K562 (cell line): ENCODE results near the gene NUP214. TPM values are rescaled to one million over a fixed set of nuclear protein-coding genes. Genes with fewer than 3 reads are reported as not detected.

Experiments used
- CHD2 ChIP-seq: IDR thresholded peaks from 2 replicates; pipeline ENCODE4 v1.6.1; 2011; ENCODE audit warnings: low read depth, low read length
- DNMT1 ChIP-seq: fragments of 450-650 bp; IDR thresholded peaks from 2 replicates; pipeline ENCODE4 v1.6.1; 2016; ENCODE audit warnings: antibody characterized with exemption, mild to moderate bottlenecking
- EP300 ChIP-seq: IDR thresholded peaks from 2 replicates; pipeline ENCODE4 v1.6.1; 2012; ENCODE audit warnings: low read length, improper control_type of control experiment
- JUN ChIP-seq, 2 experiments: sonication (generic) in 1 of 2; formaldehyde crosslinking in 1 of 2; IDR thresholded peaks; 2 replicates each; pipeline versions ENCODE4 v1.6.1 to v1.8.0; 2012 to 2022; ENCODE audit warnings: borderline replicate concordance in 2 of 2, mild to moderate bottlenecking in 2 of 2, improper control_type of control experiment in 1 of 2, low read depth in 1 of 2, low read length in 1 of 2, missing genetic modification reagents in 1 of 2
- JUND ChIP-seq, 2 experiments: IDR thresholded peaks; 2 replicates in 1 of 2; 3 replicates in 1 of 2; pipeline ENCODE4 v1.6.1; 2011; ENCODE audit warnings: borderline replicate concordance in 2 of 2, low read depth in 2 of 2, low read length in 2 of 2, improper control_type of control experiment in 1 of 2, missing biosample characterization in 1 of 2, missing genetic modification characterization in 1 of 2, missing genetic modification reagents in 1 of 2
- MAFK ChIP-seq: IDR thresholded peaks from 2 replicates; pipeline ENCODE4 v1.6.1; 2011; ENCODE audit warnings: low read length, improper control_type of control experiment
- MLX ChIP-seq, 2 experiments: fragments of 450-650 bp in 1 of 2; sonication (generic) in 1 of 2; formaldehyde crosslinking; conservative IDR thresholded peaks; 2 replicates each; pipeline versions ENCODE4 v1.4.0 to v1.8.1; 2020 to 2022; ENCODE audit warnings: mild to moderate bottlenecking in 1 of 2, missing genetic modification reagents in 1 of 2
- MXI1 ChIP-seq: IDR thresholded peaks from 2 replicates; pipeline ENCODE4 v1.6.1; 2011; ENCODE audit warnings: low read depth, mild to moderate bottlenecking, improper control_type of control experiment, low read length
- PHTF2 ChIP-seq: fragments of 250-450 bp; sonication (Bioruptor Pico); IDR thresholded peaks from 2 replicates; pipeline ENCODE4 v1.5.0; 2021; ENCODE audit warnings: mild to moderate bottlenecking
- POLR2H ChIP-seq: IDR thresholded peaks from 2 replicates; pipeline ENCODE4 v1.6.1; 2016; ENCODE audit warnings: missing genetic modification characterization, low read depth, mild to moderate bottlenecking, control low read depth, missing compliant biosample characterization, moderate library complexity
- RAD21 ChIP-seq, 2 experiments: fragments of 250-450 bp in 1 of 2; fragments of 450-650 bp in 1 of 2; sonication (Bioruptor Pico) in 1 of 2; formaldehyde crosslinking in 1 of 2; IDR thresholded peaks in 1 of 2; conservative IDR thresholded peaks in 1 of 2; 2 replicates each; pipeline versions ENCODE4 v1.4.0 to v1.8.0; 2020 to 2022; ENCODE audit warnings: mild to moderate bottlenecking in 2 of 2, moderate library complexity in 1 of 2
- SMAD2 ChIP-seq: fragments of 150-350 bp; IDR thresholded peaks from 2 replicates; pipeline ENCODE4 v1.6.1; 2014; ENCODE audit warnings: low read depth, mild to moderate bottlenecking, low read length
- SMC3 ChIP-seq: conservative IDR thresholded peaks from 2 replicates; pipeline ENCODE4 v1.6.1; 2011; ENCODE audit warnings: low read depth, low read length, improper control_type of control experiment; ENCODE audit not compliant: insufficient read depth
- TBL1XR1 ChIP-seq, 2 experiments: IDR thresholded peaks; 2 replicates each; pipeline ENCODE4 v1.6.1; 2012; ENCODE audit warnings: improper control_type of control experiment in 2 of 2, low read length in 2 of 2, mild to moderate bottlenecking in 1 of 2
- TCF3 ChIP-seq: sonication (generic); formaldehyde crosslinking; IDR thresholded peaks from 2 replicates; pipeline ENCODE4 v1.4.0; 2020; ENCODE audit warnings: mild to moderate bottlenecking, missing genetic modification reagents
- TSC22D4 ChIP-seq: fragments of 450-650 bp; IDR thresholded peaks from 2 replicates; pipeline ENCODE4 v1.6.1; 2016; ENCODE audit warnings: missing genetic modification characterization, missing biosample characterization, control low read depth
- ZNF384 ChIP-seq: IDR thresholded peaks from 2 replicates; pipeline ENCODE4 v1.6.1; 2012; ENCODE audit warnings: low read depth, low read length, improper control_type of control experiment
- ZNF583 ChIP-seq: fragments of 250-450 bp; sonication (Bioruptor Pico); IDR thresholded peaks from 2 replicates; pipeline ENCODE4 v1.4.0; 2020
- ZNF696 ChIP-seq: fragments of 250-450 bp; sonication (Bioruptor Pico); conservative IDR thresholded peaks from 2 replicates; pipeline ENCODE4 v1.4.0; 2020; ENCODE audit warnings: mild to moderate bottlenecking, moderate library complexity
- ZNF830 ChIP-seq: fragments of 250-450 bp; sonication (Bioruptor Pico); IDR thresholded peaks from 2 replicates; pipeline ENCODE4 v1.5.0; 2021; ENCODE audit warnings: mild to moderate bottlenecking
- polyA plus RNA-seq, 8 experiments: library from polyadenylated mRNA; depleted of rRNA in 4 of 8; stranded (reverse) in 5 of 8; unstranded in 3 of 8; fragments of >200 nt; fragmentation: Nextera tagmentation in 2 of 8; fragmentation: Illumina TruSeq in 1 of 8; extraction: Ambion mirVana in 2 of 8; extraction: Trizol in 1 of 8; gene quantifications; 2 replicates each; pipeline versions ENCODE4 v1.2.1 to v1.2.3, GENCODE V29; 2011 to 2014; ENCODE audit warnings: inconsistent platforms in 1 of 8, missing spikeins in 1 of 8
- total RNA-seq, 7 experiments: library from RNA; depleted of rRNA in 6 of 7; stranded (reverse); fragments of >200 nt in 6 of 7; fragmentation: Illumina TruSeq in 2 of 7; extraction: Trizol in 2 of 7; gene quantifications; 2 replicates each; pipeline versions ENCODE4 v1.2.1 to v1.2.3, GENCODE V29; 2011 to 2021; ENCODE audit warnings: low replicate concordance in 1 of 7
- TF ChIP-seq, protein P1 (sequence below): sonication (generic); formaldehyde crosslinking; IDR thresholded peaks from 2 replicates; pipeline ENCODE4 v1.8.0; 2022; ENCODE audit warnings: missing genetic modification reagents, mild to moderate bottlenecking, borderline replicate concordance
- TF ChIP-seq, protein P2 (sequence below): IDR thresholded peaks from 2 replicates; pipeline ENCODE4 v1.6.1; 2011; ENCODE audit warnings: borderline replicate concordance, low read depth, mild to moderate bottlenecking, moderate library complexity, low read length; ENCODE audit not compliant: insufficient read depth, poor library complexity, severe bottlenecking

NUP214 gene
- total and polyA plus RNA-seq, 9 of the 15 experiments (the other 6 are each of a cell fraction or from before 2014, with no cell fraction given): 56.9 to 332 (median 97.1) TPM

DNA sequence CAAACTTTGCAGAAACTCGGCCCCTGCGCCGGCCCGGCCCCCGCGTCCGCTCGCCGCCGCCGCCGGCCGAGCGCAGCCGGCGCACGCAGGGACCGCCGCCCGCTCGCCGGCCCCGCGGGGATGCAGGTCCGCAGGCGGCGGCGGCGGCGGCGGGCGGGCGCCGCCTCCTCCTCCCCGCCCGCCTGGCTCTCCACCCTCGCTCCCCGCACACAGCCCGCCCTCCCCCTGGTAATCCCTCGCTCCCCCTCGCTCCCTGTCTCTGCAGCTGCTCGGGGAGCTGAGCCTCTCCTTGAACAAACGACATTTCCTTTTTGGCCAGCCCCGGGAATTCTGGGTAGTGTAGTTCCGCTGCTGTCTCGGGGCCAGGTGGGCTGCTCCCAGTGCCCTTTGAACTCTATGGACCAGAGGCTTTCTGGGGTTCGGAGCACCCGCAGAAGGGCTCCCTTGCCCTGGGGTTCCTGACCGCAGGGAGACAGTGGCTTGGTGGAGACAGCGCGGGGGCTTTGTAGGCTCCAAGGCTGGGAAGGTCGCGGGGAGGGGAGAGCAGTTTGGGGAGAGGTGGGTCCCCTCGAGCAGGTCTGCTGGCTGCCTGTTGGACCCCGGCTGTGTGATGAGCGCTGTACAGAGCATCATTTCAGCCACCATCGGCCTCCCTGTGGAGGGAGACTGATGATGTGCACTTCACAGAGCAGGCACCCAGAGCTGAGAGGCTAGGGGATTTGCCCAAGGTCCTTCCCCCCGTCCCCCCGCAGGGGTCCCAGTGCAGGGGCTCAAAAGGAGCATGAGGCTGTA, 152.7 kb downstream of the NUP214 start (continued):
- TF ChIP-seq ZNF830 (CRISPR knock-in tag) (no peak), MAFK (0 out of 2 replicates have a peak, but pooled peaks have one; percentile 11), SMAD2 (no peak), TBL1XR1 (IDR thresholded peaks at IDR 0.05; ENCODE audit: low read length in 2 of 2) (peak; percentile 43 to 51; a peak in 2 of 4 replicates), RAD21 (CRISPR knock-in tag; conservative IDR thresholded peaks at IDR 0.05 in 1 of 2, IDR thresholded peaks at IDR 0.05 in 1 of 2) (no peak), TSC22D4 (tag) (no peak), JUND (IDR thresholded peaks at IDR 0.05; ENCODE audit: borderline replicate concordance, low read depth, low read length) (peak; percentile 89), JUND (tag; IDR thresholded peaks at IDR 0.05; ENCODE audit: borderline replicate concordance, low read depth, low read length) (no peak), SMC3 (0 out of 2 replicates have a peak, but pooled peaks have one; percentile 17), ZNF583 (CRISPR knock-in tag) (no peak), MXI1 (peak; percentile 39; the same call in 1 of the 2 replicates), EP300 (peak; percentile 40; the same call in 1 of the 2 replicates), DNMT1 (no peak), PHTF2 (no peak), TCF3 (no peak), MLX (CRISPR knock-in tag; conservative IDR thresholded peaks at IDR 0.05) (peak in 1 of 2 experiments; percentile 68; a peak in 2 of 4 replicates), POLR2H (tag) (no peak), JUN (IDR thresholded peaks at IDR 0.05; ENCODE audit: borderline replicate concordance, low read depth, low read length) (peak; percentile 61; the same call in 1 of the 2 replicates), JUN (CRISPR knock-in tag; IDR thresholded peaks at IDR 0.05; ENCODE audit: borderline replicate concordance) (no peak), CHD2 (peak; percentile 48; the same call in 1 of the 2 replicates), ZNF696 (no peak), ZNF384 (peak; percentile 41; the same call in 1 of the 2 replicates)
- TF ChIP-seq, protein P1, sequence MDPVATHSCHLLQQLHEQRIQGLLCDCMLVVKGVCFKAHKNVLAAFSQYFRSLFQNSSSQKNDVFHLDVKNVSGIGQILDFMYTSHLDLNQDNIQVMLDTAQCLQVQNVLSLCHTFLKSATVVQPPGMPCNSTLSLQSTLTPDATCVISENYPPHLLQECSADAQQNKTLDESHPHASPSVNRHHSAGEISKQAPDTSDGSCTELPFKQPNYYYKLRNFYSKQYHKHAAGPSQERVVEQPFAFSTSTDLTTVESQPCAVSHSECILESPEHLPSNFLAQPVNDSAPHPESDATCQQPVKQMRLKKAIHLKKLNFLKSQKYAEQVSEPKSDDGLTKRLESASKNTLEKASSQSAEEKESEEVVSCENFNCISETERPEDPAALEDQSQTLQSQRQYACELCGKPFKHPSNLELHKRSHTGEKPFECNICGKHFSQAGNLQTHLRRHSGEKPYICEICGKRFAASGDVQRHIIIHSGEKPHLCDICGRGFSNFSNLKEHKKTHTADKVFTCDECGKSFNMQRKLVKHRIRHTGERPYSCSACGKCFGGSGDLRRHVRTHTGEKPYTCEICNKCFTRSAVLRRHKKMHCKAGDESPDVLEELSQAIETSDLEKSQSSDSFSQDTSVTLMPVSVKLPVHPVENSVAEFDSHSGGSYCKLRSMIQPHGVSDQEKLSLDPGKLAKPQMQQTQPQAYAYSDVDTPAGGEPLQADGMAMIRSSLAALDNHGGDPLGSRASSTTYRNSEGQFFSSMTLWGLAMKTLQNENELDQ: no peak
- TF ChIP-seq, protein P2, sequence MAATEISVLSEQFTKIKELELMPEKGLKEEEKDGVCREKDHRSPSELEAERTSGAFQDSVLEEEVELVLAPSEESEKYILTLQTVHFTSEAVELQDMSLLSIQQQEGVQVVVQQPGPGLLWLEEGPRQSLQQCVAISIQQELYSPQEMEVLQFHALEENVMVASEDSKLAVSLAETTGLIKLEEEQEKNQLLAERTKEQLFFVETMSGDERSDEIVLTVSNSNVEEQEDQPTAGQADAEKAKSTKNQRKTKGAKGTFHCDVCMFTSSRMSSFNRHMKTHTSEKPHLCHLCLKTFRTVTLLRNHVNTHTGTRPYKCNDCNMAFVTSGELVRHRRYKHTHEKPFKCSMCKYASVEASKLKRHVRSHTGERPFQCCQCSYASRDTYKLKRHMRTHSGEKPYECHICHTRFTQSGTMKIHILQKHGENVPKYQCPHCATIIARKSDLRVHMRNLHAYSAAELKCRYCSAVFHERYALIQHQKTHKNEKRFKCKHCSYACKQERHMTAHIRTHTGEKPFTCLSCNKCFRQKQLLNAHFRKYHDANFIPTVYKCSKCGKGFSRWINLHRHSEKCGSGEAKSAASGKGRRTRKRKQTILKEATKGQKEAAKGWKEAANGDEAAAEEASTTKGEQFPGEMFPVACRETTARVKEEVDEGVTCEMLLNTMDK: no peak
